Fibroblast of the aortic adventitia (primary cell): ENCODE results near the gene STKLD1. TPM values are rescaled to one million over a fixed set of nuclear protein-coding genes. Genes with fewer than 3 reads are reported as not detected.
"Not testable (repeated sequence)": the region's sequence is repeated elsewhere in the genome, so short reads cannot be mapped to it uniquely, and the experiment has no call there.

ENCODE experiments used
- DNase-seq: peaks from one replicate; pipeline ENCODE4 v3.0.0-alpha.2; 2010; ENCODE audit warnings: low read depth
- H3K4me3 ChIP-seq: 2 replicates; pipeline ENCODE4 v1.5.1; 2011; ENCODE audit warnings: low read depth, mild to moderate bottlenecking, control low read depth, low read length, moderate library complexity
- CTCF ChIP-seq: IDR thresholded peaks from 2 replicates; pipeline ENCODE4 v1.5.1; 2011; ENCODE audit warnings: mild to moderate bottlenecking, low read length, control low read depth, inconsistent platforms; ENCODE audit not compliant: insufficient read depth
- total RNA-seq: library from RNA; depleted of rRNA; stranded (reverse); fragments of >200 nt; gene quantifications from 2 replicates; pipeline ENCODE4 v1.2.3, GENCODE V29; 2012; ENCODE audit warnings: low replicate concordance

STKLD1 gene
- total RNA-seq, 1 donor, result 1.3 TPM

GRCh38 chr9:133440874-133441273, 64.7 kb downstream of the STKLD1 start:
- DNase-seq, result no peak
- TF ChIP-seq CTCF, result no peak
- no peak overlapping the region for H3K4me3 ChIP-seq

DNA sequence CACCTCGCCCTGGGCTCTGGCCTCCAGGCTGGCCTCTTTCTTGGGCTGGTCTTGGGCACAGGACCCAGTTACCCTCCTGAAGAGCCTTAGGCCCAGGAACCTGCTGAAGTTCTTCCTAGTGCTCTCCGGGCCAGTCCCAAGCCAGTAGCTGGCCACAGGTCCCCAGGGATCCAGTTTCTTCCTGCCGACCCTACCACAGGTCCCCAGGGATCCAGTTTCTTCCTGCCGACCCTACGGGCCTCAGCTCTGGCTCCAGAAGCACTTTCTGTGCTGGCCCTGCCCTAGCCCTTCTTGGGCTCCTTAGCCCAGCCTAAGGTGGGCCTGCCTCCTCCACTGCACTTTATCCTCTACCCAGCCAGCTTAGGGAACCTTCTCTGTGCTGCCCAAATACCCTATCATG, 65.4 kb downstream of the STKLD1 start:
- no peak overlapping the region for H3K4me3 ChIP-seq
- TF ChIP-seq CTCF, result no peak
- DNase-seq, result no peak

DNA sequence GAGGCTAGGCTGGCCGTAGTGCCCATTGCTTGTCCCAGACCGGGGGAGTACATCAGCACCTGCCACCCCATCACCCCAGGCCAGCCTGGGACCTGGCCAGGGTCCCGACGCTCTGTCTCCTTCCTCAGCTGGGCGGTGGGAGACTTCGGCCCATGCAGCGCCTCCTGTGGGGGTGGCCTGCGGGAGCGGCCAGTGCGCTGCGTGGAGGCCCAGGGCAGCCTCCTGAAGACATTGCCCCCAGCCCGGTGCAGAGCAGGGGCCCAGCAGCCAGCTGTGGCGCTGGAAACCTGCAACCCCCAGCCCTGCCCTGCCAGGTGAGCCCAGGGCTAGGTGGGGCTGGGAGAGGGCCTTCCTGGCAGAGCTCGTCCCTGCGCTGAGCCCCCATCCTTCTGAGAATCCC, 67.1 kb downstream of the STKLD1 start:
- no peak overlapping the region for H3K4me3 ChIP-seq
- TF ChIP-seq CTCF, result no peak
- DNase-seq, result no peak

DNA sequence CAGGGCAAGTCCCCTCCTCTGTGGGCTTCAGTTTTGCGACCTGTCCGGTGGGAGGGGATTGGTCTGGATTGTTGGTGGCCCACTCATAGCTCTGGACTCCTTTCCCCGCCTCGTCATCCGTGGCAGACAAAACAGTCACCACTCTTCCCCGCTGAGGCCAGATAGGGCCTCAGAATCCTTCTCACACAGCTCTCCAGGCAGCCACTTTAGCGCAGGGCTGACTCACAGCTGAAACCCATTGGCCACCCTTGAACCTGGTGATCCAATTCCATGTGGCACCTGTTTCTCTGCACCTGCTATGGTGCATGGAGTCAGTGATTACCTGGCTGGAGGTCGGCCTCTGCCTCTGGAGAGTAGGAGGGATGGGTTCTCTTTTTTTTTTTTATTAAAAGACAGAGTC, 67.8 kb downstream of the STKLD1 start:
- no peak for DNase-seq
- no peak overlapping the region for H3K4me3 ChIP-seq
- TF ChIP-seq CTCF, result no peak

DNA sequence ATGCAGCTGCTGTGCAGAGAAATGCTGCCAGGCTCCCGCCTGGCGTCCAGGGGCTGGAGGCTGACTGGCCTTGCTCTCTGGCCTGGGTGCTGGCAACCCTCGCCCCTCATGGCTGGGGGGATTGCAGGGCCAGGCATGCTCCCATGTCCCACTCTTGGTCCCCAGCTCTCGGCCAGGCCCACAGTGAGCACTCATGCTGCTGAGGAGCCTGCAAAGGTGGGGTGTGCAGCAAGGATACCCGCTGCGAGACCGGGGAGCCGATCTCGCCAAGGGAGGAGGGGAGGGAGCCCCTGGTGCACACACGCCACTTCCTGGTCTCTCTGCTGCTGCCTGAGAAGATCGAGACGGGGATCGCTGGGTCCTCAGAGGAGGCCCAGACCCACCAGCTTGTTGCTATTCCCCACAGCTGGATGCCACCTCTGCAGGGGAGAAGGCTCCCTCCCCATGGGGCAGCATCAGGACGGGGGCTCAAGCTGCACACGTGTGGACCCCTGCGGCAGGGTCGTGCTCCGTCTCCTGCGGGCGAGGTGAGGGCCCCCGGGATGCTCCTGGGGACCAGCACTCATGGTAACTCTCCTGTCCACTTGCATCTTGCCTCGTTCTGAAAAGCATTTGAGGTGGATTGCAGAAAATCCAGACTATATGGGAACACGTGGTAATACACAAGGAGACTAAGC, 69.3 kb downstream of the STKLD1 start:
- DNase-seq, result no peak
- no peak for TF ChIP-seq CTCF
- no peak overlapping the region for H3K4me3 ChIP-seq

- H3K4me3 ChIP-seq, result no peak overlapping the region
- no peak for TF ChIP-seq CTCF
- no peak for DNase-seq
Measured at GRCh38 chr9:133448487-133448972, 72.4 kb downstream of the STKLD1 start.

GRCh38 chr9:133449760-133450159, 73.6 kb downstream of the STKLD1 start:
- DNase-seq, result no peak
- no peak overlapping the region for H3K4me3 ChIP-seq
- TF ChIP-seq CTCF, result no peak

DNA sequence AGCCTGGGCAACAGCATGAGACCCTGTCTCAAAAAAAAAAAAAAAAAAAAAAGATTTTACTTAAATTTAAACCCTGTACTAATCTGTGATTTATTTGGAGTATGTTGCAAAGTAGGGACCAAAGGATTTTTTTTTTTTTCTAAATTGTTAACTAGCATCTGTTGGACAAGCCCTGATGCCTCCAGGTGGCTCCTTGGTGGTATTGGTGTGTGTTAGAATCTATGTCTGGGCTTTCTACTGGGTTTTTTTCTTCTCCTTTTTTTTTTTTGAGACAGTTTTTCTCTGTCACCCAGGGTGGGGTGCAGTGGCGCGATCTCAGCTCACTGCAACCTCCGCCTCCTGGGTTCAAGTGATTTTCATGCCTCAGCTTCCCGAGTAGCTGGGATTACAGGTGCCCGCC, 75.7 kb downstream of the STKLD1 start:
- DNase-seq, result not testable (repeated sequence)

More for the DNA sequence above, 75.7 kb downstream of the STKLD1 start:
- H3K4me3 ChIP-seq, result not testable (repeated sequence)
